Esophagus muscularis mucosa (tissue), 4 donors: Measurements from ENCODE around the gene BAIAP2. TPM values are rescaled to one million over a fixed set of nuclear protein-coding genes. Genes with fewer than 3 reads are reported as not detected.

ENCODE experiments used
- DNase-seq: peaks from one replicate; pipeline ENCODE4 v3.0.0-alpha.2; 2017; ENCODE audit errors: extremely low spot score
- H3K27ac ChIP-seq, 4 donors: fragments of 200-600 bp; sonication (generic); replicated peaks in 1 of 4; 1 replicate in 3 of 4; 2 replicates in 1 of 4; pipeline ENCODE4 v1.5.1; 2016 to 2019; ENCODE audit warnings: mild to moderate bottlenecking in 1 of 4
- H3K27me3 ChIP-seq, 4 donors: fragments of 200-600 bp; sonication (generic); one replicate each; pipeline versions ENCODE4 v1.5.1 to v1.6.0; 2016 to 2019
- H3K36me3 ChIP-seq, 4 donors: fragments of 200-600 bp; sonication (generic); one replicate each; pipeline ENCODE4 v1.5.1; 2016 to 2019
- H3K4me1 ChIP-seq, 4 donors: fragments of 200-600 bp; sonication (generic); one replicate each; pipeline ENCODE4 v1.5.1; 2016 to 2019
- H3K4me3 ChIP-seq, 4 donors: fragments of 200-600 bp; sonication (generic); 1 replicate in 2 of 4; 2 replicates in 2 of 4; pipeline ENCODE4 v1.5.1; 2016 to 2019; ENCODE audit warnings: mild to moderate bottlenecking in 4 of 4, moderate library complexity in 1 of 4
- H3K9me3 ChIP-seq, 4 donors: fragments of 200-600 bp; sonication (generic); 1 replicate in 3 of 4; 2 replicates in 1 of 4; pipeline ENCODE4 v1.5.1; 2016 to 2019
- EP300 ChIP-seq: sonication (generic); formaldehyde crosslinking; IDR thresholded peaks from one replicate; pipeline ENCODE4 v1.6.1; 2017; ENCODE audit warnings: antibody characterized with exemption
- POLR2A ChIP-seq: fragments of 450-650 bp; IDR thresholded peaks from one replicate; pipeline ENCODE4 v1.6.1; 2017; ENCODE audit warnings: antibody characterized with exemption, moderate library complexity, mild to moderate bottlenecking, low read depth
- POLR2AphosphoS5 ChIP-seq, 2 donors: sonication (generic); formaldehyde crosslinking; IDR thresholded peaks; one replicate each; pipeline ENCODE4 v1.6.1; 2017; ENCODE audit warnings: antibody characterized with exemption in 2 of 2
- WGBS: methylation state at CpG from one replicate; pipeline ENCODE4 v1.1.5; 2018; 5-methylcytosine and 5-hydroxymethylcytosine counted together
- intact Hi-C: fragments of 100-400 bp; cut with DNase I; formaldehyde crosslinking; loops from one replicate; pipeline ENCODE4 v1.15.1; 2023
- small RNA-seq, 3 donors: library from RNA; depleted of rRNA; stranded (forward); fragments of <200 nt; gene quantifications; one replicate each; pipeline ENCODE3, GENCODE V24; 2016
- total RNA-seq, 4 donors: library from RNA; depleted of rRNA; stranded (reverse); fragments of >200 nt; gene quantifications; one replicate each; pipeline versions ENCODE4 v1.1.0 to v1.2.1, GENCODE V29; 2016
- TF ChIP-seq, protein P1 (sequence below), 3 experiments: fragments of 200-600 bp in 2 of 3; fragments of 450-650 bp in 1 of 3; sonication (generic) in 2 of 3; IDR thresholded peaks; one replicate each; pipeline ENCODE4 v1.5.1; 2017 to 2019; ENCODE audit warnings: antibody characterized with exemption in 3 of 3, mild to moderate bottlenecking in 2 of 3, moderate library complexity in 1 of 3

BAIAP2 gene
- total RNA-seq, 4 donors from 2014 or later, result 31.1 to 54.5 (median 36.7) TPM

DNA sequence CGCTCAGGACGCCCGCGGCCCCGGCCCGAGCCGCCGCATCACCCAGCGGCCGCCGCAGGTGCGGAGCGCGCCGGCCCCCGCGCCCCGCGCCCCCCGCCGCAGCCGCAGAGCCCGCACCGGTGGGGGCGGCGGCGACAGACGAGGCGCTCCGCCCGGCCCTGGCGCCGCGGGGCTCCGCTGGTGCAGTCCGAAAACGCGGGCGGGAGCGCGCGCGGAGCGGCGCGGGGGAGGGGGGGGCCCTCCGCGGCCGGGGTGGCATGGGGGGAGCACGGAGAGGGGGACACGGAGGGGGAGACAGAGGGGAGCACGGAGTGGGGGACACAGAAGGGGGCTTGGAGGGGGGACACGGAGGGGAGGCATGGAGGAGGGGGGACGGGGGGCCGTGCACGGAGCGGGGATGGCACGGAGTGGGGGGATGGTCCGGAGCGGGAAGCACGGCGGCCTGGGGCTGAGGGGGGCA lies 131.1 kb downstream of the BAIAP2 start, which contains the start of gene AATK:
AATK (minus strand) TSS at position 189 of the 460 bp plus-strand sequence. CDS start 229 bp downstream, outside the sequence.
- Histone ChIP-seq H3K9me3 (no peaks in the 10 kb centered on the region), H3K27ac (peak within 1 kb of the TSS; percentile 48 to 70 (median 56)), H3K36me3 (no peaks in the 10 kb centered on the region), H3K4me1 (peaks cover 10 to 24% (median 24%) of the 10 kb centered on the region in 4 donors), H3K4me3 (peak within 1 kb of the TSS; percentile 55 to 65 (median 58)), H3K27me3 (peaks cover 0 to 14% (median 2%) of the 10 kb centered on the region in 4 donors)
- no peak for DNase-seq
- intact Hi-C loops, result no loop called here
- TF ChIP-seq POLR2AphosphoS5 (IDR thresholded peaks at IDR 0.05) (no peak), POLR2A (no peak), EP300 (no peak)
- TF ChIP-seq, protein P1, sequence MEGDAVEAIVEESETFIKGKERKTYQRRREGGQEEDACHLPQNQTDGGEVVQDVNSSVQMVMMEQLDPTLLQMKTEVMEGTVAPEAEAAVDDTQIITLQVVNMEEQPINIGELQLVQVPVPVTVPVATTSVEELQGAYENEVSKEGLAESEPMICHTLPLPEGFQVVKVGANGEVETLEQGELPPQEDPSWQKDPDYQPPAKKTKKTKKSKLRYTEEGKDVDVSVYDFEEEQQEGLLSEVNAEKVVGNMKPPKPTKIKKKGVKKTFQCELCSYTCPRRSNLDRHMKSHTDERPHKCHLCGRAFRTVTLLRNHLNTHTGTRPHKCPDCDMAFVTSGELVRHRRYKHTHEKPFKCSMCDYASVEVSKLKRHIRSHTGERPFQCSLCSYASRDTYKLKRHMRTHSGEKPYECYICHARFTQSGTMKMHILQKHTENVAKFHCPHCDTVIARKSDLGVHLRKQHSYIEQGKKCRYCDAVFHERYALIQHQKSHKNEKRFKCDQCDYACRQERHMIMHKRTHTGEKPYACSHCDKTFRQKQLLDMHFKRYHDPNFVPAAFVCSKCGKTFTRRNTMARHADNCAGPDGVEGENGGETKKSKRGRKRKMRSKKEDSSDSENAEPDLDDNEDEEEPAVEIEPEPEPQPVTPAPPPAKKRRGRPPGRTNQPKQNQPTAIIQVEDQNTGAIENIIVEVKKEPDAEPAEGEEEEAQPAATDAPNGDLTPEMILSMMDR (IDR thresholded peaks at IDR 0.05), result no peak
- 10% methylated on average over 4 of the region's 62 CpGs for WGBS

Small RNAs within 50 kb of the gene (small RNA-seq; reads per million reads assigned to genes)
- gene MIR1250, result 0 to 0.19 (median 0) reads per million in 3 donors
- 17.2 to 28.6 (median 24.5) reads per million in 3 donors for gene MIR3065
- gene MIR657, result 0 reads per million in 3 donors

Other genes starting within 250 kb of the BAIAP2 start
- 10 to 100 TPM; 17.6 to 29.2 (median 25.8) TPM for gene CHMP6, start 43.3 kb upstream of the BAIAP2 start, total RNA-seq
- gene PVALEF, start 130.4 kb downstream of the BAIAP2 start, total RNA-seq, result not detected
- 10 to 100 TPM; 13.7 to 24.6 (median 16.0) TPM for gene AATK, start 131.1 kb downstream of the BAIAP2 start, total RNA-seq
- gene CEP131, start 187.8 kb downstream of the BAIAP2 start, total RNA-seq, result 10 to 100 TPM in 1 of 4 donors, 1 to 10 TPM in 3; 4.5 to 10.6 (median 8.9) TPM
- gene TEPSIN, start 203.9 kb downstream of the BAIAP2 start, total RNA-seq, result 10 to 100 TPM; 19.5 to 31.6 (median 23.5) TPM
- gene NDUFAF8, start 204.2 kb downstream of the BAIAP2 start, total RNA-seq, result 10 to 100 TPM; 34.6 to 54.8 (median 40.4) TPM